Activated CD8-positive, alpha-beta memory T cell treated with anti-CD3 and anti-CD28 coated beads, Interleukin-2, amount 10 ng/mL, durations not matched to agents 7 days and 5 days (primary cell): ENCODE results near the gene P2RX6. TPM values are rescaled to one million over a fixed set of nuclear protein-coding genes. Genes with fewer than 3 reads are reported as not detected.
"Not testable (repeated sequence)": the region's sequence is repeated elsewhere in the genome, so short reads cannot be mapped to it uniquely, and the experiment has no call there.

Experiments
- ATAC-seq: fragments of 150-1000 bp; cut with Tn5 transposase; one replicate; pipeline ENCODE4 v1.10.0; 2021; ENCODE audit warnings: moderate library complexity
- CTCF ChIA-PET: fragments of 350-600 bp; sonication (Branson Sonifier 250); formaldehyde crosslinking; loops from one replicate; lab custom pipeline; 2021; ENCODE audit warnings: antibody characterized with exemption; lab: Charles Lee
- DNase-seq: peaks from one replicate; pipeline ENCODE4 v3.0.0-alpha.2; 2020
- H3K27ac Mint-ChIP-seq: one replicate; pipeline ENCODE4 v1.8.0; 2021; ENCODE audit warnings: mild to moderate bottlenecking, mixed read lengths
- H3K27me3 Mint-ChIP-seq: one replicate; pipeline ENCODE4 v1.8.0; 2021; ENCODE audit warnings: mixed read lengths
- H3K36me3 Mint-ChIP-seq: one replicate; pipeline ENCODE4 v1.8.0; 2021; ENCODE audit warnings: mild to moderate bottlenecking, mixed read lengths
- H3K4me1 Mint-ChIP-seq: one replicate; pipeline ENCODE4 v1.8.0; 2021; ENCODE audit warnings: mixed read lengths
- H3K4me3 Mint-ChIP-seq: one replicate; pipeline ENCODE4 v1.8.0; 2021; ENCODE audit warnings: mild to moderate bottlenecking, moderate library complexity, mixed read lengths
- H3K9me3 Mint-ChIP-seq: one replicate; pipeline ENCODE4 v1.8.0; 2022; ENCODE audit warnings: low read depth, mixed read lengths
- total RNA-seq, 2 experiments: library from RNA; stranded (reverse); gene quantifications; one replicate each; pipeline ENCODE4 v1.2.3, GENCODE V29; 2021

The P2RX6 gene
- total RNA-seq, 2 experiments from 2014 or later = 0.32 to 0.42 TPM

- H3K36me3 Mint-ChIP-seq = peaks cover 2% of the 10 kb centered on the region
- peaks cover 28% of the 10 kb centered on the region for H3K4me1 Mint-ChIP-seq
- H3K27ac Mint-ChIP-seq = peak overlapping the region; percentile 97
- CTCF ChIA-PET = interaction anchor here (0.7 to 1.1 kb wide), 5 partner anchors 8 to 197 kb away, joined by 3 to 5 read pairs (median 4); partner anchors contain the start of gene LZTR1
- H3K9me3 Mint-ChIP-seq = no peaks in the 10 kb centered on the region
- ATAC-seq = no peak
- DNase-seq = peak; percentile 51
- H3K4me3 Mint-ChIP-seq = peak overlapping the region; percentile 96
- no peaks in the 10 kb centered on the region for H3K27me3 Mint-ChIP-seq
Measured at GRCh38 chr22:21000987-21001600, 13.9 kb upstream of the P2RX6 start.

DNA sequence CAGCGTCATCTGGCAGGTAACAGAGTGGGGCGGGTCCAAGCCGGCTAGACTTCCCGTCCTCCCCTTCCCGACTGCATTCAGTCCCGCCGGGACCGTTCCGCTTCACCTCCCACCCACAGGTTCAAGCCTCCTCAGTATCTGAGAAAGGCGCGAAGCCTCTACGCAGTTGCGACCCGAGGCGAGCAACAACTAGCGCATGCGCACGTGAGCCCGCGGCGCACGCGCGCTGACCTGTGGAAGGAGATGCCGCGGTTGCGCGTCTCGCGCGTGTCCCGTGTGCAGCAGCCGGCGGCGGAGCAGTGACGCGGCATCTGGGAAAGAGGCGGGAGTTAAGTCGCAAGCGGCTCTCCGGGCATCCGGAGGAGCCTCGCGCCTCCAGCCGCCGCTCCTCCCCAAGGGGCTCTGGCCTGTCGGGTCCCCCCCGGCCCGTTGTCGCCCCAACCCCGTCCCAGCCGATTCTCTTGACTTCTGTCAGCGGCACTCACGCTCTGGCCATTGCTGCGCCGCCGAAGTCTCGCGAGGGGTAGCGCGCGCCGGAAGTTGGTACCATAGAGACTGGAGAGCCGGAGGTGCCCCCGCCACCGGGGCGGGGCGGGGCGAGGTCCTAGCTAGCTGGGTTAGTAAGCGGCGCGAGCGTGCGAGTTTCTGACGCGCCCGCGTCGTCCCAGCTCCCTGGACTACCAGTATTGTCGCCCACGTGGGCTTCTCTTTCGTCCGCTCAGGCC is 13.2 kb upstream of the P2RX6 start, which contains the start of gene THAP7:
TSS of gene THAP7 (minus strand) at position 518 of the 725 bp plus-strand sequence. CDS start at position 311, 207 bp downstream.
- H3K4me3 Mint-ChIP-seq = peak within 1 kb of the TSS; percentile 96
- no peaks in the 10 kb centered on the region for H3K27me3 Mint-ChIP-seq
- H3K9me3 Mint-ChIP-seq = no peaks in the 10 kb centered on the region
- H3K36me3 Mint-ChIP-seq = peaks cover 2% of the 10 kb centered on the region
- DNase-seq = peak; percentile 98
- CTCF ChIA-PET = interaction anchor here (1.1 to 3.3 kb wide), 6 partner anchors 11 to 101 kb away, joined by 3 to 22 read pairs (median 4); partner anchors contain the start of gene LZTR1
- ATAC-seq = peak; percentile 94
- peaks cover 28% of the 10 kb centered on the region for H3K4me1 Mint-ChIP-seq
- H3K27ac Mint-ChIP-seq = peak within 1 kb of the TSS; percentile 97

DNA sequence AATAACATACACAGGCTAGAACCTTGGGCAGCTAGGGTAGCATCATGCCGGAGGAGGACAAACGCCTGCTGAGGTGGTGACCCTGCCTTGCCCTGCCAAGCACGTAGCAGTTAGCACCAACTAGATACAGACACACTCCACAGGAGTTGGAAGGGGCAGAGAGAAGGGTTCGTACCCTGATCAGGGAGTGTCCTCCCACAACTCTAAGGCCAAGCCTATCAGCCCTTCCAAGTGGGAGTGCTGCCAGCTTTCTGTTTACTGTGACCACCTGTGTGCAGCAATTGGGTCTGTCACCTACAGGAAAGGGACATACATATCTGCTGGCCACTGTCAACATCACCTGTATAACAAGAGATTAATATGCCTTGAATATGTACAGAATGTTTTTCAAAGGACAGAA is 11.2 kb upstream of the P2RX6 start:
- no peak for ATAC-seq
- CTCF ChIA-PET = interaction anchor here (2.5 to 3.3 kb wide), 2 partner anchors 10 to 15 kb away, joined by 10 to 22 read pairs; no protein-coding TSS in a partner anchor
- H3K27me3 Mint-ChIP-seq = no peaks in the 10 kb centered on the region
- peak overlapping the region; percentile 97 for H3K27ac Mint-ChIP-seq
- peak overlapping the region; percentile 96 for H3K4me3 Mint-ChIP-seq
- peaks cover 2% of the 10 kb centered on the region for H3K36me3 Mint-ChIP-seq
- peaks cover 28% of the 10 kb centered on the region for H3K4me1 Mint-ChIP-seq
- DNase-seq = no peak
- H3K9me3 Mint-ChIP-seq = no peaks in the 10 kb centered on the region

- H3K27me3 Mint-ChIP-seq, H3K4me3 Mint-ChIP-seq, DNase-seq, H3K9me3 Mint-ChIP-seq, H3K27ac Mint-ChIP-seq, H3K4me1 Mint-ChIP-seq, H3K36me3 Mint-ChIP-seq, ATAC-seq: not testable (repeated sequence)
- CTCF ChIA-PET = interaction anchor here (0.6 kb wide), 1 partner anchor 8 kb away, joined by 3 read pairs; no protein-coding TSS in a partner anchor
Measured at GRCh38 chr22:21009208-21009607, 5.8 kb upstream of the P2RX6 start.

DNA sequence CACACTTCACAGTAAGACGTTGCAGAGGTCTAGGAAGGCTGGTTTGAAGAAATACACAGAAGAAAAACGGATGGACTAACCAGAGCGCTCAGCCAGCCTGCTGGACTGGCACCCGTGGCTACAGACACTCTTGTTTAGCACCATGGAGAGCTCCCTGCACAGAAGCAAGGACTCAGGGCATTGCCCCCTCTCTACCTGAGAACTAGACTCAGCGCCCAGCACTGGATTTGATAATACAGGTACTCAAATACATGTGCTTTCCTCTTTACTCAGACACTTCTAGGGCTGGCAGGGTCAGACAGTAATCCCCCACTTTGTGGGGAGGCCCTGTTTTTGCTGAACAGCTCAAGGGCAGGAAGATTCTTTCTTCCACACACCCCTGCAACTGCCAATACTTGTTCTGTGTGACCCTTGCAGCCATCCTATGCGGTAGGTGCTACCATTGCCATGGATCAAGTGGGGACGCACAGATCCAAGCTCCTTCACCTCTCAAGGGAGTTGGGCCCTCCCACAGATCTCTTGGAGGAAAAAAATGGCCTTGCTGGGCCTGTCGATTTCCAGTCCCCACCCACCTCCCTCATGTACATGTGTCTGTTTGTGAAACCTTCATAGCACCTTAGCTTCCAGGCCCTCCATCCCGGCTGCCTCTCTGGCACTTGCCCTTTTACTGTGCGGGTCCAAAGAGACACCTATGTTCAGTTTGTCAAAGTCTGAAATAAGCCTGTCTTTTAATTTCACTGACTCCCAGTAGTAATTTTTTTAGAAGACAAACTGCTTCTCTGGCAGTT is 5.1 kb upstream of the P2RX6 start:
- CTCF ChIA-PET = interaction anchor here (0.6 kb wide), 1 partner anchor 9 kb away, joined by 3 read pairs; no protein-coding TSS in a partner anchor
- Mint-ChIP-seq H3K27ac (no peak overlapping the region), H3K9me3 (no peaks in the 10 kb centered on the region), H3K36me3 (no peaks in the 10 kb centered on the region), H3K4me1 (peaks cover 11% of the 10 kb centered on the region), H3K27me3 (no peaks in the 10 kb centered on the region), H3K4me3 (no peak overlapping the region)
- DNase-seq (peak; percentile 58), ATAC-seq (no peak)

DNA sequence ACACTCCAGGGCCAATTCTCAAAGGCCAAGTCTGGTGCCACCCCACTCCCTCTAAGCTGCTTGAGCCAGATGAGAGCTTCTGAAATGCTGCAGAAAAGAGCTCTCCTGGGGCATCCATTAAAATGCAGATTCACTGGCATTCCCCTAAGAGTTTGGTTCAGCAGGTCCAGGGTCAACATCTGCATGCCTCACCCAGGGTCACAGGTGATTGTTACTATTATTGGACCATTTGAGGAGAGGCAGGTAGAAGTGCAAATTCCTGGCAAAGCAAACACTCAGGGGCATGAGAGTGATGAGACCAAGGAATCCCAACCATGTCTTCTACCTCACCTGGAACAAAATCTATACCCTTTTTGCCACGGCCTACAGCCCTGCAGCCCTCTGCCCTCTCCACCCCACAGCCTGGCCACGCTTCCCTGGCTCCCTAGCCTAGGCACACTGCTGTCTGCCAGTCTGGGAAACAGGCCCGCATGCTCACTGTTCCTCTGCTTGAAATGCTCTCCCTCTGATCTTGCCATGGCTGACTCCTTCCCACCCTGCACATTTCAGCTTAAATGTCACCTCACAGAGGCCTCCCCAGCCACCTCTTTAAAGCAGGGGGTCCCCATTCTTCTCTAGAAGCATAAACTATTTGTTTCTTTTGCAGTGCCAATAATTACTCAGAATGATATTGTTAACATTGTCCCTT is 4.4 kb upstream of the P2RX6 start:
- Mint-ChIP-seq H3K9me3 (no peaks in the 10 kb centered on the region), H3K36me3 (no peaks in the 10 kb centered on the region), H3K27ac (no peak overlapping the region), H3K4me3 (no peak overlapping the region), H3K4me1 (peaks cover 16% of the 10 kb centered on the region), H3K27me3 (no peaks in the 10 kb centered on the region)
- CTCF ChIA-PET = no interaction called here
- ATAC-seq (no peak), DNase-seq (no peak)

DNA sequence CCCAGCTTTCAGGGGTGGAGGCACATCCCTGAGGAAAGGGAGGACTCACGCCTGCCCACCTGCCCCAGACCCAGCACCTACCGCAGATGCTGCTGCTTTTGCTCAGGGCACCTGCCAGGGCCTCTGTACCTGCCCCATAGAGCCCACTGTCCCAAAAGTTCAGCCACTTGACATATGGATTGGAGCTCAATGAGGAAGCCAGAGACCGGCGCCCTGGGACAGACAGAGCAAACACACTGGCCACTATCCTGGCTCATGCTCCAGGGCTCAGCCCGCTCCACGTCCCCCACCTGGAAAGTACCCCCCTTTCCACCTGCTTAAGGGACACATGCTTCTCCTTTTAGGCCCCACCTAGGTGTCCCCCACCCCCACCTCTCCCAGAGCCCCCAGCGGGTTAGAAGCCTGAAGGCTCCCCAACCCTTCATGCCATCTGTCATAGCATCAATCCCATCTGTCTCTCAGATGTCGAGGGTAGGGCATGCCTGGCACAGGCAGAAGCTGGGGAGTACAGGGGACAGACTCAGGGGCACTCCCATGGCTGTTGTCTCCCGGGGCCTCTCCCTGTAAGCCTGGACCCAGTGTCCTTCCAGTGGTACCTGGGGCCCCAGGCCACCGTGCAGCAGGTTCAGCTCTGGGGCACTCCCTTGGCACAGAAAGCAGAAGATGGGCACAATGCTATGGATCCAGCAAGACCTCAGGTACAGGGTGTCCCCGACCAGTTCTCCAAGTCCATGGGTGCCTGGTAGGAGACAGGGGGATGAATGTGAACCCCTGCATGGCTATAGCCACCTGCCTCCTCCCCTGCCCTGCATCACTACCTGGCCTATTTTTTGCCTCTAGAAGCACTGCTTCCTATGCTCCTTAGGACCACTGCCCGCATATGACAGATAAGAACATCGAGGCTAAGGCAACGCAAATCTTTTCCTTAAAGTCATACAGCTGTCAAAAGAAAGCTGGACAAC is 2.2 kb upstream of the P2RX6 start:
- no peak overlapping the region for H3K27ac Mint-ChIP-seq
- H3K4me1 Mint-ChIP-seq = peaks cover 16% of the 10 kb centered on the region
- no peaks in the 10 kb centered on the region for H3K9me3 Mint-ChIP-seq
- CTCF ChIA-PET = interaction anchor here (2.1 kb wide), 1 partner anchor 10 kb away, joined by 10 read pairs; the partner anchor contains the start of gene THAP7
- no peak overlapping the region for H3K4me3 Mint-ChIP-seq
- H3K36me3 Mint-ChIP-seq = no peaks in the 10 kb centered on the region
- no peak for ATAC-seq
- peaks cover 2% of the 10 kb centered on the region for H3K27me3 Mint-ChIP-seq
- no peak for DNase-seq

DNA sequence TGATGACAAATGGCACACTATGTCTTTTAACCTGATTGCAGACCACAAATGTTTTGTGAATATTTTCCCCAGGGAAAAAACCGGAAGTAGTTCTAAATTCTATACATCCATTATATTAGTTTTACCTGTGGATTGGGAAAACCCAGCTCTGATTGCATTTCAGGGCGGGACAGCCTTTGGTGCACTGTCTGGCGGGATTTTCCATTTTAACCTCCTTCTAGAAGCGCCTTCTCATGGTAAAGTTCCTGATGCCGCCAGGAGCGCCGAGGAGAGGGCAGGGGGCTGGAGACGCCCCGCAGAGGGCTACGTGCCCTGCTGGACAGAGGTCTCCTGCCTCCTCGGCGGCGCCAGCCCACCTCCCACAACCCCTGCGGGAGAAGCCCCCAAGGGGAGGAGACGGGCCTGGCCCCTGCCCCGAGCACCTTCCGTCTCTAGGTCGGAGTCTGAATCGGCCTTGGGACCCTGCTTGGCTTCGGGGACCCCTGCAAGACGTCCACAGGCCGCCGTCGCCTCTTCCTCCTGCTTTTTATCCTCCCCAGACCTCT is 1.2 kb upstream of the P2RX6 start:
- H3K9me3 Mint-ChIP-seq = no peaks in the 10 kb centered on the region
- CTCF ChIA-PET = interaction anchor here (2.1 kb wide), 1 partner anchor 11 kb away, joined by 10 read pairs; the partner anchor contains the start of gene THAP7
- peak overlapping the region; percentile 16 for H3K27ac Mint-ChIP-seq
- peak overlapping the region; percentile 72 for H3K4me3 Mint-ChIP-seq
- DNase-seq = no peak
- no peaks in the 10 kb centered on the region for H3K36me3 Mint-ChIP-seq
- H3K27me3 Mint-ChIP-seq = peaks cover 2% of the 10 kb centered on the region
- peaks cover 16% of the 10 kb centered on the region for H3K4me1 Mint-ChIP-seq
- no peak for ATAC-seq

GRCh38 chr22:21014202-21014725 is 701 bp upstream of the P2RX6 start:
- CTCF ChIA-PET = interaction anchor here (0.9 to 2.1 kb wide), 2 partner anchors 11 kb away, joined by 3 to 10 read pairs; partner anchors contain the start of gene THAP7
- Mint-ChIP-seq H3K27me3 (peaks cover 2% of the 10 kb centered on the region), H3K4me3 (peak overlapping the region; percentile 72), H3K36me3 (no peaks in the 10 kb centered on the region), H3K4me1 (peaks cover 16% of the 10 kb centered on the region), H3K27ac (peak overlapping the region; percentile 35), H3K9me3 (no peaks in the 10 kb centered on the region)
- ATAC-seq = peak; percentile 94
- DNase-seq = peak; percentile 94

DNA sequence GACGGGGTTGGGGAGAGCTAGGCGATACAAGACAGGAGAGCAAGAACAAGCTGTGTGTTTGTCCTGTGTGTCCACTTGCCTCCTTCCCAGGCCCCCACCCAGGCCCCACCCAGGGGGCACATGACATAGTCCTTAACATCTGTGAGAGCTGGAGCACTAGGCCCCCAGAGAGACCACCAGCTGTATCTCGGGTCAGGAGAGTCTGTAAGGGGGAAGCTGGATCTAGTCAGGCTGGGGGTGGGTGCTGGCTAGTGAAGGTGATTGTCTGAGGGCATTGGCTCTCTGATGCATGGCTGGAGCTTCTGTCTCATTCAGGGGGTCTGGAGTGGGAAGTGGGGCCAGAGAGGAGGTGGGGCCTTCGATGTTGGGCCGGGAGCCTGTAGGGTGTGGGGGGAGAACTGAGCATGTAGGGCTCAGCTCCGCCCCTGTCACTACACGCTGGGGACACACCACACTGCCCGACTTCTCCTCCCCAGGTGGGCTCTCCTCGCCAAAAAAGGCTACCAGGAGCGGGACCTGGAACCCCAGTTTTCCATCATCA is 571 bp downstream of the P2RX6 start:
- H3K27ac Mint-ChIP-seq = no peak overlapping the region
- H3K27me3 Mint-ChIP-seq = peaks cover 6% of the 10 kb centered on the region
- H3K9me3 Mint-ChIP-seq = no peaks in the 10 kb centered on the region
- ATAC-seq = no peak
- CTCF ChIA-PET = interaction anchor here (0.8 kb wide), 1 partner anchor 9 kb away, joined by 5 read pairs; no protein-coding TSS in a partner anchor
- peaks cover 16% of the 10 kb centered on the region for H3K4me1 Mint-ChIP-seq
- DNase-seq = no peak
- no peaks in the 10 kb centered on the region for H3K36me3 Mint-ChIP-seq
- H3K4me3 Mint-ChIP-seq = no peak overlapping the region
